GM18526 (cell line): ENCODE results near the gene DOC2B.
"Not testable (repeated sequence)": the region's sequence is repeated elsewhere in the genome, so short reads cannot be mapped to it uniquely, and the experiment has no call there.

Experiments
- POLR2A ChIP-seq: IDR thresholded peaks from 3 replicates; pipeline ENCODE4 v1.6.1; 2011; ENCODE audit not compliant: insufficient read length; ENCODE audit errors: extremely low read depth

DOC2B gene

DNA sequence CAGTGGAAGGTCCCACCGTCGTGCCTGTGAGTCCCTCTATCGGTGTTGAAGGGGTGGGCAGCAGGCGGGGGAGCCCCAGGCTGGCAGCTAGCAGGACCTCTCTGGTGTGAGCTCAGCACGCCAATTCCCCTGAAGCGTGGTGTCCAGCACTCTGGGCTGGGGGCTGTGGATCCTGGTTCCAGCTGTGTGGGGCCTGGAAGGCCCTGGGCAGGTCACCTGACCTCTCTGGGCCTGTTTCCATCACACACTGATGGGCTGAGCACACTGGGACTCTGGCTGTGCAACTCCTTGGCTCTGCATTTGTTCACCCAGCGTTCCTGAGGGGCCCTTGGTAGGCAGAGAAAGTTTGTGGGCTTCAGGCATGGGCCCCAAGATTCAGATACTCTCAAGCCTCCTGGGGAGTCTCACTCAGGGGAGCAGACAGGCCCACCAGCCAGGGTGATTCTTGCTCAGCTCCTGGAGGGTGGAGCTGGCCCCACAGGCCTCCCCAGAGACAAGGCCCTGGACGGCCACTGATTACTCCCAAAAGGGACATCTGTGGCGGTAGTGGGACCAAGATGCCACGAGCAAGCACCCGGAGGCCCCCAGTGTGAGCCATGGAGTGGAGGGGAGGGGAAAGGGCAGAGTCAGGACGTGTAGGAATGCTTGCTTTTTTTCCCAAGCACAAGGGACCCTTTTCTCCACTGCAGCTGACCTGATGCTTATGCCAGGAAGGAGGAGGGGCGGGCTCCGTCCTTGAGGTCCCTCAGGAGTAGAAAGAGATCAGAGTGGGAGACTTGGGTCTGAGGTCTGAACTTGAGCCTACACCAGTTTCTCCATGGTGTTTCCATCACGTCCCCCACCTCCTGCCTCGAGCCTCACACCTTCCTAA lies 35.5 kb downstream of the DOC2B start:
- no peak for TF ChIP-seq POLR2A

GRCh38 chr17:144936-145670 lies 36.3 kb downstream of the DOC2B start:
- TF ChIP-seq POLR2A: no peak

DNA sequence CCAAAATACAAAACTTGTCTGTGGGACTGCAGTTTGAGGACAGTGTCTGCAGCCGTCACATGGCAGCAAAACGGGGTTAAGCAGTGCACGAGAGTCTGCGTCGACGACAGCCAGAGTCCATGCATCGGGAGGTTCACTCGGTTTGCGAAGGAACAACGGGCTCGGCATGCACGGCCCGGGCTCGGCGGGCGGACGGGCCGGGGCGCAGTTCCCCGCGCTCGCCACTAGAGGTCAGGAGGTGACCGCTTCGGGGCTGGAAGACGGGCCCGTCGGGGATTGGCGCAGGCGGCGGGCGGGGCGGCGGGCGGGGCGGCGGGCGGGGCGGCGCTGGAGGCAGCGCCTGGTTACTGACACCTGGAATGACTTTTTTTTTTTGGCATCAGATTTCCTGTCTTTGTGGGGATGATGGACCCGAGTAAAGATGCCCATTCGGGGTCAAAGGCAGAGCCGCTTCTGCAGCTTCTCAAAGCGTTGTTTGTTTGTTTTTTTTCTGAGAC lies 37.6 kb downstream of the DOC2B start:
- TF ChIP-seq POLR2A: no peak

DNA sequence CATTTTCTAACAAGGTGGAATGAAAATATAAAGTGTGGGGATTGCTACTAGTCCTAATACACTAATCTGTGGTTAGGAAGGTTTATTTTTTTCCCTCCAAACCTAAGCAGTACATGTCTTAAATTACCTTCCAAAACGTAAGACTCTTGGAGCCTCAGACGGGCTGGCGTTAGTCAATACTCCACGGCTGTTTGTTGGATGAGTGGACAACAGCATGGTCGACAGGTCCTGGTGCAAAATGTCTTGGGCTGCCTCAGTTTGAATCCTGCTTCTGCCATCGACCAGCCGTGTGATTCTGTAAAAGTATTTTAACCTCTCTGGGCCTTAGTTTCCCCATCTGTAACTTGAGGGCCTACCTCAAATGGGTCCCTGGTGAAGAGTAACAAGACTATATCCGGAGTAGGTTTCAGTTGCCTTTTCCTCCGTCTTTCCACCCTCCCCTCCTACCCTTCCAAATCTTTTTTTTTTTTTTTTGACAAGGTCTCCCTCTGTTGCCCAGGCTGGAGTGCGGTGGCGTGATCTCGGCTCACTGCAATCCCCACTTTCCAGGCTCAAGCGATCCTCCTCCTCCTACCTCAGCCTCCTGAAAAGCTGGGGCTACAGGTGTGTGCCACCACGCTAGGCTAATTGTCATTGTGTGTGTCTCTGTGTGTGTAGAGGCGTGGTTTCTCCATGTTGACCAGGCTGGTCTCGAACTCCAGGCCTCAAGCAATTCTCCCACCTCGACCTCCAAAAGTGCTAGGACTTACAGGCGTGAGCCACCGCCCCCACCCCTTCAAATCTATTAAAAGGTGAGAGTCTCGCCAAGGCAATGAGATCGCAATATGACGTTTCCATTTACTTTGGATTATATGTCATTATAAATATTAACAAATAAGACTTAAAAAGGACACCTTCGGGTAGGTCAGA lies 38.3 kb downstream of the DOC2B start:
- TF ChIP-seq POLR2A: no peak

- no peak for TF ChIP-seq POLR2A
Observed at GRCh38 chr17:142102-142661, 39.3 kb downstream of the DOC2B start.

GRCh38 chr17:137166-137807 lies 44.2 kb downstream of the DOC2B start, which contains the start of gene SCGB1C2:
Gene SCGB1C2 (plus strand): TSS chr17:137569. CDS start chr17:137591, 22 bp downstream.
- TF ChIP-seq POLR2A: not testable (repeated sequence)
